ENCODE results near the gene CCDC82. TPM values are rescaled to one million over a fixed set of nuclear protein-coding genes. Genes with fewer than 3 reads are reported as not detected.
A peak's percentile ranks its signal among the peaks of the same experiment; 100 is the strongest.

The CCDC82 gene
- total RNA-seq, 2 experiments from 2014 or later = 25.0 to 28.3 TPM

GRCh38 chr11:96341211-96342013, 48.3 kb downstream of the CCDC82 start:
- H3K4me1 Mint-ChIP-seq = peaks cover 49% of the 10 kb centered on the region
- no peaks in the 10 kb centered on the region for H3K9me3 Mint-ChIP-seq
- H3K27me3 Mint-ChIP-seq = no peaks in the 10 kb centered on the region
- peak overlapping the region; percentile 96 for H3K27ac Mint-ChIP-seq
- peak; percentile 75 for DNase-seq
- H3K36me3 Mint-ChIP-seq = peaks cover 27% of the 10 kb centered on the region
- peak overlapping the region; percentile 98 for H3K4me3 Mint-ChIP-seq

- Mint-ChIP-seq H3K4me1 (peaks cover 55% of the 10 kb centered on the region), H3K4me3 (peak overlapping the region; percentile 98), H3K36me3 (peaks cover 30% of the 10 kb centered on the region), H3K27me3 (no peaks in the 10 kb centered on the region), H3K27ac (peak overlapping the region; percentile 96), H3K9me3 (no peaks in the 10 kb centered on the region)
- DNase-seq = no peak
Measured at GRCh38 chr11:96340555-96340885, 49.2 kb downstream of the CCDC82 start.

- peak overlapping the region; percentile 98 for H3K4me3 Mint-ChIP-seq
- no peak for DNase-seq
- peak overlapping the region; percentile 96 for H3K27ac Mint-ChIP-seq
- H3K4me1 Mint-ChIP-seq = peaks cover 58% of the 10 kb centered on the region
- H3K9me3 Mint-ChIP-seq = no peaks in the 10 kb centered on the region
- peaks cover 33% of the 10 kb centered on the region for H3K36me3 Mint-ChIP-seq
- no peaks in the 10 kb centered on the region for H3K27me3 Mint-ChIP-seq
Measured at GRCh38 chr11:96339706-96340554, 49.8 kb downstream of the CCDC82 start.

GRCh38 chr11:96338910-96339705, 50.6 kb downstream of the CCDC82 start:
- Mint-ChIP-seq H3K27ac (peak overlapping the region; percentile 96), H3K9me3 (no peaks in the 10 kb centered on the region), H3K36me3 (peaks cover 41% of the 10 kb centered on the region), H3K4me3 (peak overlapping the region; percentile 98), H3K4me1 (peaks cover 66% of the 10 kb centered on the region), H3K27me3 (no peaks in the 10 kb centered on the region)
- peak; percentile 52 for DNase-seq

GRCh38 chr11:96337541-96338431, 51.9 kb downstream of the CCDC82 start:
- H3K27me3 Mint-ChIP-seq = no peaks in the 10 kb centered on the region
- peaks cover 68% of the 10 kb centered on the region for H3K4me1 Mint-ChIP-seq
- H3K36me3 Mint-ChIP-seq = peaks cover 43% of the 10 kb centered on the region
- peak overlapping the region; percentile 98 for H3K4me3 Mint-ChIP-seq
- no peaks in the 10 kb centered on the region for H3K9me3 Mint-ChIP-seq
- DNase-seq = peak; percentile 43
- H3K27ac Mint-ChIP-seq = peak overlapping the region; percentile 96

- Mint-ChIP-seq H3K27ac (peak overlapping the region; percentile 16), H3K27me3 (no peaks in the 10 kb centered on the region), H3K9me3 (peaks cover 3% of the 10 kb centered on the region), H3K4me3 (no peak overlapping the region), H3K36me3 (peaks cover 34% of the 10 kb centered on the region), H3K4me1 (peaks cover 81% of the 10 kb centered on the region)
- no peak for DNase-seq
Measured at GRCh38 chr11:96335388-96335787, 54.3 kb downstream of the CCDC82 start.

- Mint-ChIP-seq H3K27me3 (no peaks in the 10 kb centered on the region), H3K27ac (no peak overlapping the region), H3K4me1 (peaks cover 81% of the 10 kb centered on the region)
Measured at GRCh38 chr11:96334219-96334618, 55.5 kb downstream of the CCDC82 start.

GRCh38 chr11:96333191-96333719, 56.5 kb downstream of the CCDC82 start:
- no peak overlapping the region for H3K27ac Mint-ChIP-seq
- H3K4me1 Mint-ChIP-seq = peaks cover 83% of the 10 kb centered on the region
- no peaks in the 10 kb centered on the region for H3K27me3 Mint-ChIP-seq
- no peak overlapping the region for H3K4me3 Mint-ChIP-seq
- H3K36me3 Mint-ChIP-seq = peaks cover 44% of the 10 kb centered on the region
- no peak for DNase-seq
- H3K9me3 Mint-ChIP-seq = peaks cover 5% of the 10 kb centered on the region

More at GRCh38 chr11:96334219-96334618, 55.5 kb downstream of the CCDC82 start:
- DNase-seq = no peak
- no peak overlapping the region for H3K4me3 Mint-ChIP-seq
- H3K36me3 Mint-ChIP-seq = peaks cover 36% of the 10 kb centered on the region
- H3K9me3 Mint-ChIP-seq = peaks cover 3% of the 10 kb centered on the region

GRCh38 chr11:96332126-96332771, 57.5 kb downstream of the CCDC82 start:
- H3K27ac Mint-ChIP-seq = peak overlapping the region; percentile 0
- peaks cover 42% of the 10 kb centered on the region for H3K36me3 Mint-ChIP-seq
- no peak overlapping the region for H3K4me3 Mint-ChIP-seq
- peaks cover 5% of the 10 kb centered on the region for H3K9me3 Mint-ChIP-seq
- DNase-seq = no peak
- H3K27me3 Mint-ChIP-seq = no peaks in the 10 kb centered on the region
- H3K4me1 Mint-ChIP-seq = peaks cover 77% of the 10 kb centered on the region

- H3K4me3 Mint-ChIP-seq = no peak overlapping the region
- peaks cover 75% of the 10 kb centered on the region for H3K4me1 Mint-ChIP-seq
- H3K27me3 Mint-ChIP-seq = no peaks in the 10 kb centered on the region
- H3K27ac Mint-ChIP-seq = peak overlapping the region; percentile 0
- DNase-seq = no peak
- H3K9me3 Mint-ChIP-seq = peaks cover 5% of the 10 kb centered on the region
- H3K36me3 Mint-ChIP-seq = peaks cover 45% of the 10 kb centered on the region
Measured at GRCh38 chr11:96331699-96332116, 58.0 kb downstream of the CCDC82 start.

- DNase-seq = no peak
- peaks cover 75% of the 10 kb centered on the region for H3K4me1 Mint-ChIP-seq
- peak overlapping the region; percentile 89 for H3K27ac Mint-ChIP-seq
- H3K4me3 Mint-ChIP-seq = no peak overlapping the region
- H3K9me3 Mint-ChIP-seq = peaks cover 5% of the 10 kb centered on the region
- H3K27me3 Mint-ChIP-seq = no peaks in the 10 kb centered on the region
- H3K36me3 Mint-ChIP-seq = peaks cover 51% of the 10 kb centered on the region
Measured at GRCh38 chr11:96330511-96330859, 59.2 kb downstream of the CCDC82 start.

- Mint-ChIP-seq H3K27ac (peak overlapping the region; percentile 89), H3K36me3 (peaks cover 50% of the 10 kb centered on the region), H3K27me3 (no peaks in the 10 kb centered on the region), H3K4me1 (peaks cover 77% of the 10 kb centered on the region), H3K9me3 (peaks cover 5% of the 10 kb centered on the region), H3K4me3 (no peak overlapping the region)
- DNase-seq = no peak
Measured at GRCh38 chr11:96329855-96330510, 59.7 kb downstream of the CCDC82 start.

- DNase-seq = no peak
- peaks cover 5% of the 10 kb centered on the region for H3K9me3 Mint-ChIP-seq
- H3K27ac Mint-ChIP-seq = peak overlapping the region; percentile 89
- H3K4me3 Mint-ChIP-seq = peak overlapping the region; percentile 60
- H3K4me1 Mint-ChIP-seq = peaks cover 77% of the 10 kb centered on the region
- peaks cover 49% of the 10 kb centered on the region for H3K36me3 Mint-ChIP-seq
- H3K27me3 Mint-ChIP-seq = no peaks in the 10 kb centered on the region
Measured at GRCh38 chr11:96329419-96329818, 60.3 kb downstream of the CCDC82 start.
